ENCODE data around the gene PACSIN1. TPM values are rescaled to one million over a fixed set of nuclear protein-coding genes. Genes with fewer than 3 reads are reported as not detected.

Gene PACSIN1
- total RNA-seq, 2 experiments from 2014 or later: 19.3 to 88.4 TPM

GRCh38 chr6:34463849-34464248 is 2.0 kb upstream of the PACSIN1 start:
- DNase-seq (ENCODE audit: low spot score): no peak
- Histone ChIP-seq H3K4me3 (ENCODE audit: low read depth, low read length, poor library complexity, severe bottlenecking) (no peak overlapping the region), H3K79me2 (ENCODE audit: insufficient read depth, low read depth, low read length) (peaks cover 27% of the 10 kb centered on the region; the same call in 1 of the 2 replicates), H3K9me3 (ENCODE audit: low read length) (no peaks in the 10 kb centered on the region), H3K36me3 (ENCODE audit: insufficient read depth, low read length) (no peaks in the 10 kb centered on the region), H4K20me1 (ENCODE audit: insufficient read depth, low read length) (no peaks in the 10 kb centered on the region), H3K4me1 (ENCODE audit: insufficient read depth, low read length, poor library complexity, severe bottlenecking) (peaks cover 55% of the 10 kb centered on the region), H3K27ac (ENCODE audit: low read depth, low read length, poor library complexity, severe bottlenecking) (no peak overlapping the region), H3K4me2 (ENCODE audit: low read length) (no peak overlapping the region), H3K9me2 (ENCODE audit: insufficient read depth, low read length) (no peaks in the 10 kb centered on the region), H2AFZ (ENCODE audit: low read length) (no peak overlapping the region)
- BruUV-seq (replicated peaks): no TSS peak
- POLR2A ChIA-PET: no interaction called here
- TF ChIP-seq CTCF (conservative IDR thresholded peaks at IDR 0.05; ENCODE audit: low read length) (no peak), EZH2phosphoT487 (IDR thresholded peaks at IDR 0.05; ENCODE audit: borderline replicate concordance, low read depth, low read length) (no peak)
- intact Hi-C loops (cut with micrococcal nuclease; ENCODE audit: unreplicated experiment): no loop called here
- CTCF ChIA-PET (ENCODE audit: unreplicated experiment): interaction anchor here (0.7 kb wide), 1 partner anchor 193 kb away, joined by 6 read pairs; no protein-coding TSS in a partner anchor

GRCh38 chr6:34466242-34467185 is 638 bp downstream of the PACSIN1 start:
- Histone ChIP-seq H3K9me3 (ENCODE audit: low read length) (no peaks in the 10 kb centered on the region), H3K9me2 (ENCODE audit: insufficient read depth, low read length) (no peaks in the 10 kb centered on the region), H3K4me3 (ENCODE audit: low read depth, low read length, poor library complexity, severe bottlenecking) (peak overlapping the region; percentile 79), H3K36me3 (ENCODE audit: insufficient read depth, low read length) (0 out of 2 replicates have a peak, but pooled peaks cover under 1% of the 10 kb centered on the region), H3K4me1 (ENCODE audit: insufficient read depth, low read length, poor library complexity, severe bottlenecking) (peaks cover 58% of the 10 kb centered on the region), H2AFZ (ENCODE audit: low read length) (peak overlapping the region; percentile 39; the same call in 1 of the 2 replicates), H3K79me2 (ENCODE audit: insufficient read depth, low read depth, low read length) (peaks cover 54% of the 10 kb centered on the region), H4K20me1 (ENCODE audit: insufficient read depth, low read length) (no peaks in the 10 kb centered on the region), H3K4me2 (ENCODE audit: low read length) (peak overlapping the region; percentile 87), H3K27ac (ENCODE audit: low read depth, low read length, poor library complexity, severe bottlenecking) (peak overlapping the region; percentile 79)
- peak; percentile 29 for DNase-seq (ENCODE audit: low spot score)
- ChIA-PET CTCF (ENCODE audit: unreplicated experiment) (interaction anchor here (1.8 kb wide), 1 partner anchor 9 kb away, joined by 4 read pairs; no protein-coding TSS in a partner anchor), POLR2A (interaction anchor here (0.7 to 1.8 kb wide), 4 partner anchors 9 to 326 kb away, joined by 3 to 7 read pairs (median 4); no protein-coding TSS in a partner anchor)
- no TSS peak for BruUV-seq (replicated peaks)
- TF ChIP-seq EZH2phosphoT487 (IDR thresholded peaks at IDR 0.05; ENCODE audit: borderline replicate concordance, low read depth, low read length) (no peak), CTCF (conservative IDR thresholded peaks at IDR 0.05; ENCODE audit: low read length) (no peak)
- intact Hi-C loops (cut with micrococcal nuclease; ENCODE audit: unreplicated experiment): loop anchor here (2.0 to 5.0 kb wide), 2 partner anchors 214 to 326 kb away; partner anchors contain the start of gene BLTP3A

All from OCI-LY7 (cell line).